HEK293 (cell line): ENCODE results near the gene NAA20.
A peak's percentile ranks its signal among the peaks of the same experiment; 100 is the strongest.

Experiments
- BCL11B ChIP-seq: fragments of 450-650 bp; formaldehyde crosslinking; IDR thresholded peaks from 2 replicates; pipeline ENCODE4 v1.5.1; 2016; ENCODE audit warnings: low read depth, missing biosample characterization, missing genetic modification characterization
- GLIS2 ChIP-seq: fragments of 450-650 bp; formaldehyde crosslinking; IDR thresholded peaks from 2 replicates; pipeline ENCODE4 v1.5.1; 2016; ENCODE audit warnings: missing biosample characterization, missing genetic modification characterization
- HOXA7 ChIP-seq: sonication (generic); formaldehyde crosslinking; IDR thresholded peaks from 2 replicates; pipeline ENCODE4 v1.8.1; 2022; ENCODE audit warnings: missing genetic modification reagents, borderline replicate concordance
- KLF8 ChIP-seq: fragments of 450-650 bp; formaldehyde crosslinking; IDR thresholded peaks from 2 replicates; pipeline ENCODE4 v1.5.1; 2016; ENCODE audit warnings: missing biosample characterization, missing genetic modification characterization
- MYNN ChIP-seq: fragments of 450-650 bp; formaldehyde crosslinking; IDR thresholded peaks from 2 replicates; pipeline ENCODE4 v1.5.1; 2016; ENCODE audit warnings: missing biosample characterization, missing genetic modification characterization, borderline replicate concordance
- PRDM4 ChIP-seq: fragments of 450-650 bp; formaldehyde crosslinking; IDR thresholded peaks from 2 replicates; pipeline ENCODE4 v1.5.1; 2017; ENCODE audit warnings: missing biosample characterization, missing genetic modification characterization
- ZBTB44 ChIP-seq: fragments of 450-650 bp; IDR thresholded peaks from 2 replicates; pipeline ENCODE4 v1.5.1; 2018; ENCODE audit warnings: missing biosample characterization, mild to moderate bottlenecking, missing genetic modification characterization
- ZBTB7A ChIP-seq: fragments of 450-650 bp; formaldehyde crosslinking; IDR thresholded peaks from 2 replicates; pipeline ENCODE4 v1.5.1; 2016; ENCODE audit warnings: low read depth, missing biosample characterization, missing genetic modification characterization
- ZIC2 ChIP-seq: fragments of 450-650 bp; formaldehyde crosslinking; IDR thresholded peaks from 2 replicates; pipeline ENCODE4 v1.5.1; 2016; ENCODE audit warnings: missing biosample characterization, missing genetic modification characterization
- ZNF133 ChIP-seq: fragments of 450-650 bp; formaldehyde crosslinking; IDR thresholded peaks from 2 replicates; pipeline ENCODE4 v1.5.1; 2016; ENCODE audit warnings: missing biosample characterization, missing genetic modification characterization
- ZNF146 ChIP-seq: fragments of 450-650 bp; formaldehyde crosslinking; IDR thresholded peaks from 2 replicates; pipeline ENCODE4 v1.5.1; 2016; ENCODE audit warnings: missing biosample characterization, missing genetic modification characterization
- ZNF148 ChIP-seq: fragments of 450-650 bp; formaldehyde crosslinking; IDR thresholded peaks from 2 replicates; pipeline ENCODE4 v1.5.0; 2017; ENCODE audit warnings: missing biosample characterization, missing genetic modification characterization, borderline replicate concordance
- ZNF280C ChIP-seq: fragments of 450-650 bp; formaldehyde crosslinking; IDR thresholded peaks from 2 replicates; pipeline ENCODE4 v1.5.1; 2016; ENCODE audit warnings: missing biosample characterization, missing genetic modification characterization
- ZNF335 ChIP-seq: fragments of 450-650 bp; formaldehyde crosslinking; conservative IDR thresholded peaks from 2 replicates; pipeline ENCODE4 v1.5.1; 2016; ENCODE audit warnings: missing biosample characterization, missing genetic modification characterization
- ZNF561 ChIP-seq: fragments of 450-650 bp; IDR thresholded peaks from 2 replicates; pipeline ENCODE4 v1.5.1; 2018; ENCODE audit warnings: missing biosample characterization, missing genetic modification characterization, borderline replicate concordance
- ZNF654 ChIP-seq: fragments of 450-650 bp; formaldehyde crosslinking; IDR thresholded peaks from 2 replicates; pipeline ENCODE4 v1.5.1; 2016; ENCODE audit warnings: low read depth, missing biosample characterization, missing genetic modification characterization
- ZNF704 ChIP-seq: fragments of 450-650 bp; formaldehyde crosslinking; IDR thresholded peaks from 2 replicates; pipeline ENCODE4 v1.5.1; 2016; ENCODE audit warnings: missing biosample characterization, missing genetic modification characterization

NAA20 gene

GRCh38 chr20:20002101-20002998, 14.8 kb upstream of the NAA20 start (continued):
- TF ChIP-seq PRDM4 (tag by site-specific recombination) (0 out of 2 replicates have a peak, but pooled peaks have one; percentile 43), GLIS2 (tag by site-specific recombination) (0 out of 2 replicates have a peak, but pooled peaks have one; percentile 15), ZNF335 (tag by site-specific recombination) (peak; percentile 45), ZNF654 (tag by site-specific recombination) (no peak), ZNF704 (tag by site-specific recombination) (no peak), ZNF133 (no peak), ZNF148 (tag by site-specific recombination) (no peak), ZBTB44 (tag by site-specific recombination) (peak; percentile 16; the same call in 1 of the 2 replicates), KLF8 (tag by site-specific recombination) (peak; percentile 62; the same call in 1 of the 2 replicates), ZIC2 (tag by site-specific recombination) (0 out of 2 replicates have a peak, but pooled peaks have one; percentile 22), MYNN (tag by site-specific recombination) (no peak), ZNF280C (tag by site-specific recombination) (no peak), ZNF561 (tag by site-specific recombination) (0 out of 2 replicates have a peak, but pooled peaks have one; percentile 25), BCL11B (tag by site-specific recombination) (no peak), ZNF146 (tag by site-specific recombination) (no peak), HOXA7 (CRISPR knock-in tag) (no peak), ZBTB7A (tag by site-specific recombination) (no peak)
